K562 (cell line): ENCODE measurements around the gene NHS. TPM values are rescaled to one million over a fixed set of nuclear protein-coding genes. Genes with fewer than 3 reads are reported as not detected.

Experiments used
- ATAC-seq: fragments of 200-7000 bp; cut with Tn5 transposase; 3 replicates; pipeline ENCODE4 v1.9.1; 2020; ENCODE audit warnings: moderate library complexity
- BruUV-seq: library from RNA; stranded (reverse); fragments of 400-500 nt; replicated peaks from 2 replicates; lab custom pipeline; 2021; lab: Mats Ljungman, UMichigan
- CTCF ChIA-PET: fragments of 300-600 bp; formaldehyde crosslinking; extraction: SDS; loops from one replicate; lab custom pipeline; 2021; ENCODE audit warnings: low intra/inter-chr PET ratio; lab: Yijun Ruan, JAX
- POLR2A ChIA-PET: fragments of 300-600, 350-650 bp; sonication (Branson Sonifier 250); formaldehyde crosslinking; extraction: SDS; loops from one replicate; lab custom pipeline; 2021; ENCODE audit warnings: antibody characterized with exemption, inconsistent platforms; lab: Yijun Ruan, JAX
- DNase-seq, 4 experiments: peaks; one replicate each; pipeline versions ENCODE4 v3.0.0 to v3.0.0-alpha.2; 2011 to 2018; ENCODE audit warnings: low spot score in 3 of 4, mixed read lengths in 3 of 4; ENCODE audit errors: extremely low read depth in 1 of 4
- FAIRE-seq: peaks from 2 replicates; lab custom pipeline; 2011; peaks lifted over from hg19 to GRCh38; lab: Jason Lieb, UNC
- H2AFZ ChIP-seq: 2 replicates; pipeline ENCODE4 v1.6.0; 2011; ENCODE audit warnings: low read depth, low read length, control low read depth, inconsistent platforms
- H3K27ac ChIP-seq: fragments of 200-600 bp; 3 replicates; pipeline ENCODE4 v1.8.0; 2011; ENCODE audit warnings: low read depth, mild to moderate bottlenecking, control low read depth, inconsistent platforms, low read length, moderate library complexity, mixed read lengths; ENCODE audit errors: extremely low read depth
- H3K27me3 ChIP-seq, 2 experiments: fragments of 300-600 bp in 1 of 2; 2 replicates in 1 of 2; 3 replicates in 1 of 2; pipeline versions ENCODE4 v1.6.0 to v1.8.0; 2011; ENCODE audit warnings: inconsistent platforms in 2 of 2, low read length in 2 of 2, mild to moderate bottlenecking in 1 of 2, mixed read lengths in 1 of 2, moderate library complexity in 1 of 2; ENCODE audit not compliant: control insufficient read depth in 2 of 2, insufficient read depth in 2 of 2
- H3K36me3 ChIP-seq: fragments of 300-600 bp; 3 replicates; pipeline ENCODE4 v1.8.0; 2011; ENCODE audit warnings: mild to moderate bottlenecking, low read length, inconsistent platforms; ENCODE audit not compliant: control insufficient read depth, insufficient read depth
- H3K4me1 ChIP-seq, 2 experiments: fragments of 200-600 bp in 1 of 2; replicated peaks in 1 of 2; 2 replicates in 1 of 2; 3 replicates in 1 of 2; pipeline versions ENCODE4 v1.5.1 to v1.8.0; 2011; ENCODE audit warnings: inconsistent platforms in 2 of 2, low read length in 2 of 2, mild to moderate bottlenecking in 1 of 2, mixed read lengths in 1 of 2, moderate library complexity in 1 of 2; ENCODE audit not compliant: control insufficient read depth in 2 of 2, insufficient read depth in 2 of 2
- H3K4me2 ChIP-seq: 2 replicates; pipeline ENCODE4 v1.6.1; 2011; ENCODE audit warnings: low read length, control low read depth, inconsistent platforms, mixed read lengths; ENCODE audit not compliant: insufficient read depth
- H3K4me3 ChIP-seq: fragments of 200-600 bp; sonication (generic), shearing (Covaris generic); 2 replicates; pipeline ENCODE4 v1.5.1; 2016; ENCODE audit warnings: control low read depth, inconsistent platforms
- H3K79me2 ChIP-seq: fragments of 200-600 bp; 3 replicates; pipeline ENCODE4 v1.8.0; 2011; ENCODE audit warnings: low read length, inconsistent platforms; ENCODE audit not compliant: control insufficient read depth, insufficient read depth
- H3K9ac ChIP-seq, 2 experiments: 2 replicates each; pipeline versions ENCODE4 v1.6.0 to v1.6.1; 2011; ENCODE audit warnings: low read depth in 2 of 2, low read length in 2 of 2, control low read depth in 1 of 2, inconsistent platforms in 1 of 2, mild to moderate bottlenecking in 1 of 2, mixed read lengths in 1 of 2; ENCODE audit not compliant: insufficient read depth in 1 of 2
- H3K9me1 ChIP-seq: one replicate; pipeline ENCODE4 v1.6.0; 2011; ENCODE audit warnings: inconsistent platforms, mild to moderate bottlenecking, low read length, moderate library complexity; ENCODE audit not compliant: control insufficient read depth, insufficient read depth
- H3K9me3 ChIP-seq: replicated peaks from 2 replicates; pipeline ENCODE4 v1.5.1; 2011; ENCODE audit warnings: low read depth, low read length, inconsistent platforms; ENCODE audit not compliant: control insufficient read depth, insufficient read depth
- H4K20me1 ChIP-seq: replicated peaks from 2 replicates; pipeline ENCODE4 v1.6.1; 2011; ENCODE audit warnings: low read length, inconsistent platforms, mixed read lengths; ENCODE audit not compliant: control insufficient read depth, insufficient read depth
- CBX2 ChIP-seq: fragments of 200-600 bp; sonication (generic); IDR thresholded peaks from one replicate; pipeline ENCODE4 v1.6.1; 2012; ENCODE audit warnings: mild to moderate bottlenecking, low read length, inconsistent platforms; ENCODE audit not compliant: insufficient read depth, poor library complexity, severe bottlenecking
- DACH1 ChIP-seq: fragments of 450-650 bp; IDR thresholded peaks from 2 replicates; pipeline ENCODE4 v1.6.1; 2018; ENCODE audit not compliant: partially characterized antibody
- DNMT1 ChIP-seq: fragments of 450-650 bp; IDR thresholded peaks from 2 replicates; pipeline ENCODE4 v1.6.1; 2016; ENCODE audit warnings: antibody characterized with exemption, mild to moderate bottlenecking
- HES1 ChIP-seq: fragments of 450-650 bp; IDR thresholded peaks from 2 replicates; pipeline ENCODE4 v1.6.1; 2016; ENCODE audit warnings: low read depth, mild to moderate bottlenecking, moderate library complexity
- MCM7 ChIP-seq, 2 experiments: fragments of 450-650 bp; IDR thresholded peaks; 2 replicates each; pipeline ENCODE4 v1.6.1; 2016 to 2018
- MIER1 ChIP-seq: fragments of 450-650 bp; IDR thresholded peaks from 2 replicates; pipeline ENCODE4 v1.6.1; 2016; ENCODE audit warnings: antibody characterized with exemption, mild to moderate bottlenecking, low read depth
- NR0B1 ChIP-seq: fragments of 450-650 bp; IDR thresholded peaks from one replicate; pipeline ENCODE4 v1.6.1; 2018; ENCODE audit warnings: mild to moderate bottlenecking, moderate library complexity; ENCODE audit not compliant: partially characterized antibody
- OTX1 ChIP-seq: fragments of 450-650 bp; formaldehyde crosslinking; IDR thresholded peaks from 2 replicates; pipeline ENCODE4 v1.4.0; 2022; ENCODE audit warnings: mild to moderate bottlenecking
- RAD51 ChIP-seq: fragments of 450-650 bp; IDR thresholded peaks from 2 replicates; pipeline ENCODE4 v1.7.1; 2016; ENCODE audit warnings: low read depth, mild to moderate bottlenecking, borderline replicate concordance
- SETDB1 ChIP-seq: IDR thresholded peaks from one replicate; pipeline ENCODE4 v1.6.1; 2012; ENCODE audit warnings: low read length, control low read depth, inconsistent platforms
- STAG1 ChIP-seq: sonication (generic); formaldehyde crosslinking; IDR thresholded peaks from 2 replicates; pipeline ENCODE4 v1.5.0; 2020; ENCODE audit warnings: missing genetic modification reagents, borderline replicate concordance
- SUPT5H ChIP-seq: fragments of 450-650 bp; IDR thresholded peaks from 2 replicates; pipeline ENCODE4 v1.6.1; 2016
- WHSC1 ChIP-seq: IDR thresholded peaks from one replicate; pipeline ENCODE4 v1.6.1; 2012; ENCODE audit warnings: low read length, control low read depth, inconsistent platforms
- ZFPM2 ChIP-seq: fragments of 250-450 bp; sonication (Bioruptor Pico); IDR thresholded peaks from 2 replicates; pipeline ENCODE4 v1.5.1; 2022; ENCODE audit warnings: mild to moderate bottlenecking
- WGBS: fragments of 100-300 bp; shearing (Covaris generic); methylation state at CpG from one replicate; pipeline ENCODE4 v1.1.6; 2016; ENCODE audit warnings: low coverage, mixed read lengths; ENCODE audit not compliant: insufficient coverage; ENCODE audit errors: missing lambda C conversion rate; 5-methylcytosine and 5-hydroxymethylcytosine counted together
- in situ Hi-C: fragments of 300-500 bp; cut with MboI; formaldehyde crosslinking; loops from 4 replicates; pipeline ENCODE4 v1.15.0; 2018; ENCODE audit warnings: inconsistent platforms, mixed read lengths
- intact Hi-C: fragments of 100-400 bp; cut with micrococcal nuclease; formaldehyde crosslinking; loops from 2 replicates; pipeline ENCODE4 v1.14.2; 2022
- polyA plus RNA-seq, 8 experiments: library from polyadenylated mRNA; depleted of rRNA in 4 of 8; stranded (reverse) in 5 of 8; unstranded in 3 of 8; fragments of >200 nt; fragmentation: Nextera tagmentation in 2 of 8; fragmentation: Illumina TruSeq in 1 of 8; extraction: Ambion mirVana in 2 of 8; extraction: Trizol in 1 of 8; gene quantifications; 2 replicates each; pipeline versions ENCODE4 v1.2.1 to v1.2.3, GENCODE V29; 2011 to 2014; ENCODE audit warnings: inconsistent platforms in 1 of 8, missing spikeins in 1 of 8
- total RNA-seq, 7 experiments: library from RNA; depleted of rRNA in 6 of 7; stranded (reverse); fragments of >200 nt in 6 of 7; fragmentation: Illumina TruSeq in 2 of 7; extraction: Trizol in 2 of 7; gene quantifications; 2 replicates each; pipeline versions ENCODE4 v1.2.1 to v1.2.3, GENCODE V29; 2011 to 2021; ENCODE audit warnings: low replicate concordance in 1 of 7
- TF ChIP-seq, protein P1 (sequence below): fragments of 200-400 bp; formaldehyde crosslinking; IDR thresholded peaks from 2 replicates; pipeline ENCODE4 v1.6.1; 2017; ENCODE audit warnings: mild to moderate bottlenecking, low read depth, low read length, moderate library complexity

Gene NHS
- total and polyA plus RNA-seq, 9 of the 15 experiments (the other 6 are each of a cell fraction or from before 2014, with no cell fraction given) = 0.02 TPM; not detected in 8

- H3K9me1 ChIP-seq = no peaks in the 10 kb centered on the region
- H4K20me1 ChIP-seq = no peaks in the 10 kb centered on the region
- BruUV-seq = no TSS peak
- H3K27ac ChIP-seq = no peak overlapping the region
- in situ Hi-C loops = no loop called here
- H3K4me3 ChIP-seq = no peak overlapping the region
- intact Hi-C loops = no loop called here
- H3K9ac ChIP-seq = no peak overlapping the region
- H3K4me1 ChIP-seq = no peaks in the 10 kb centered on the region
- no peak for TF ChIP-seq STAG1 (CRISPR knock-in tag)
- no peak for TF ChIP-seq SUPT5H
- TF ChIP-seq NR0B1 = no peak
- no peak for TF ChIP-seq CBX2
- no peak for TF ChIP-seq OTX1
- no peak for TF ChIP-seq WHSC1
- TF ChIP-seq ZFPM2 (CRISPR knock-in tag) = no peak
- no peak for TF ChIP-seq DNMT1
- no peak for TF ChIP-seq SETDB1
- no peak for TF ChIP-seq HES1
- TF ChIP-seq DACH1 = no peak
- TF ChIP-seq, protein P1, sequence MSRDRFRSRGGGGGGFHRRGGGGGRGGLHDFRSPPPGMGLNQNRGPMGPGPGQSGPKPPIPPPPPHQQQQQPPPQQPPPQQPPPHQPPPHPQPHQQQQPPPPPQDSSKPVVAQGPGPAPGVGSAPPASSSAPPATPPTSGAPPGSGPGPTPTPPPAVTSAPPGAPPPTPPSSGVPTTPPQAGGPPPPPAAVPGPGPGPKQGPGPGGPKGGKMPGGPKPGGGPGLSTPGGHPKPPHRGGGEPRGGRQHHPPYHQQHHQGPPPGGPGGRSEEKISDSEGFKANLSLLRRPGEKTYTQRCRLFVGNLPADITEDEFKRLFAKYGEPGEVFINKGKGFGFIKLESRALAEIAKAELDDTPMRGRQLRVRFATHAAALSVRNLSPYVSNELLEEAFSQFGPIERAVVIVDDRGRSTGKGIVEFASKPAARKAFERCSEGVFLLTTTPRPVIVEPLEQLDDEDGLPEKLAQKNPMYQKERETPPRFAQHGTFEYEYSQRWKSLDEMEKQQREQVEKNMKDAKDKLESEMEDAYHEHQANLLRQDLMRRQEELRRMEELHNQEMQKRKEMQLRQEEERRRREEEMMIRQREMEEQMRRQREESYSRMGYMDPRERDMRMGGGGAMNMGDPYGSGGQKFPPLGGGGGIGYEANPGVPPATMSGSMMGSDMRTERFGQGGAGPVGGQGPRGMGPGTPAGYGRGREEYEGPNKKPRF = no peak
- TF ChIP-seq MCM7 (IDR thresholded peaks at IDR 0.05) = no peak
- no peak for TF ChIP-seq RAD51
- TF ChIP-seq MIER1 = no peak
- TF ChIP-seq, all 486 proteins: peak for 0
- ChIA-PET CTCF (no interaction called here), POLR2A (no interaction called here)
- Histone ChIP-seq H3K4me2 (no peak overlapping the region), H3K9me3 (no peaks in the 10 kb centered on the region), H2AFZ (no peak overlapping the region), H3K79me2 (no peaks in the 10 kb centered on the region), H3K36me3 (no peaks in the 10 kb centered on the region), H3K27me3 (no peaks in the 10 kb centered on the region)
- DNase-seq = no peak
- 7% methylated on average over 2 of the region's 3 CpGs for WGBS
- FAIRE-seq = no peak
- ATAC-seq = no peak
Measured at GRCh38 chrX:17595456-17596035, 220.5 kb downstream of the NHS start.
